Measurements from ENCODE around the gene KRTAP4-3.
"Not testable (repeated sequence)": the region's sequence is repeated elsewhere in the genome, so short reads cannot be mapped to it uniquely, and the experiment has no call there.

Gene KRTAP4-3

DNA sequence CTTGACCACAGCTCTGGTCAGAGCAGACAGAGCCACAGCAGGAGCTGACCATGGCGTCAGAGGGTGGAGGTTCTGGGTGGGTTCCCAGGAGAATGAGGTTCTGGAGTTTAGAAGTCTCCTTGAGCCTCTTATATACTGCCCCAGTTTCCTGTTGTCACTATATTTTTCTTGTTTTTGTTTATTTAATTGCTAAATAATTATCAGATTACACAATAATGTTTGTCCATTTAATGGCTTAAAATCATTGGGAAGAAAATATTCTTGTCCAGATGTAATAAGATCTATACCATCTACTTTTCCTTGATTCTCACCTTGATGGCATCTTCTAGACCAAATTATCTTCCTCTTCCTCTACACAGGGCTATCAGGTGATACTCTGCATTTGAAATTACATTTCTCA lies at the start of gene KRTAP4-3:
KRTAP4-3 (minus strand) TSS at position 101 of the 400 bp plus-strand sequence; CDS start at position 52, 49 bp downstream.
- DNase-seq (ENCODE audit: low spot score): no peak

DNA sequence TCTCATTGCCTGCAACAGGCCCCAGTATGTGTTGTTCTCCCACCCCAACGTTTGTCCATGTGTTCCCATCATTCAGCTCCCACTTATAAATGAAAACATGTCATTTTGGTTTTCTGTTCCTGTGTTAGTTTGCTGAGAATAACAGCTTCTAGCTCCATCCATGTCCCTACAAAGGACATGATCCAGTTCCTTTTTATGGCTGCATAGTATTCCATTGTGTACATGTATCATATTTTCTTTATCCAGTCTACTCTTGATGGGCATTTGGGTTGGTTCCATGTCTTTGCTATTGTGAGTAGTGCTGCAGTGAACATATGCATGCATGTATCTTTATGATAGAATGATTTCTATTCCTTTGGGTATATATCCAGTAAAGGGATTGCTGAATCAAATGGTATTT lies 47.7 kb upstream of the KRTAP4-3 start:
- no peak for DNase-seq (ENCODE audit: low spot score)

DNA sequence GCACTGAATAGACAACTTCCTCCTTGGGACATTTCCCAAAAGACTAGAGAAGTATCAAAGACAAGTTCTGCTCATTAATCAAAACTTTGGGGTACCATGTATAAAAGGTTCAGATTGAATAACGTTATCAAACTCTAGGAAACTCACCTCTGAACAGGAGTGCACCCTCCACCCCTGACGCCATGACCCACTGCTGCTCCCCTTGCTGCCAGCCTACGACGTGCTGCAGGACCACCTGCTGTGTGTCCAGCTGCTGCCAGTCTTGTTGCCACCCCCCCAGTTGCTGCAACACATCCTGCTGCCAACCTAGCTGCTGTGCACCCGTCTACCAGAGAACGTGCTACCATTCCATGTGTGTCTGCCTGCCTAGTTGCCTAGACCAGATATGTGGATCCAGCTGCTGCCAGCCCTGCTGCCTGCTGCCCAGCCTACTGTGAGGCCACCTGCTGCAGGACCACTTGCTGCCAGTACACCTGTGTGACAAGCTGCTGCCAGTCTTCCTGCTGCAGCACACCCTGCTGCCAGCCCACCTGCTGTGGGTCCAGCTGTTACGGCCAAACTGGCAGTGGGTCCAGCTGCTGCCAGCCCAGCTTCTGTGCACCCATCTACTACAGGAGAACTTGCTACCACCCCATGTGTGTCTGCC lies 44.6 kb upstream of the KRTAP4-3 start:
- no peak for DNase-seq (ENCODE audit: low spot score)

DNA sequence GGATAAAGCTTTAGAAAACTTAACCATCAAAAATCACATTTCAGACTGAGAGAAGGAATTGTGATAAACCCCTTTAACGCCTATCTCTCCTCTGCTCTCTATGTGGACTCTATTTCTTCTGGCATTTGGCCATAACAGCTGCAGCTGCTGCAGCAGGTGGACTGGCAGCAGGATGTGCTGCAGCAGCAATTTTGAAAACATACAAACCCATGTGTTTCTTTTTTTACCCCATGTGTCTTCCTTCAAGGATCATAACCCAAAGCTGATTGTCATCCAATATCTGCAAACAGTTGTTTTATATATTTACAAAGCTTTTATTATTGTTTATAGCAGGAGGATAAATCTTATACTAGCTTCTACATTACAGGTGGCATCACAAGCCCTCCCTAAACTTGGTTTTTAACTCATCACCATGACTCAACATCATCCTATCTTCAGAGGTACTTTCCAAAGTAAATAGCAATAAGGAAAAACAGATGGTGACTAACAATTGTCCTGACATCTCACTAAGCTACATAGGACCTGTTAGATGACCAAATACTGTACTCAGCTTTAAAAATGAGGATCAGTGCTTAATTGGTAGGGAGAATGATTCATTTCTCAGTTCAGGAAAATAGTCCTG lies 43.9 kb upstream of the KRTAP4-3 start:
- peak; percentile 29 for DNase-seq (ENCODE audit: low spot score)

DNA sequence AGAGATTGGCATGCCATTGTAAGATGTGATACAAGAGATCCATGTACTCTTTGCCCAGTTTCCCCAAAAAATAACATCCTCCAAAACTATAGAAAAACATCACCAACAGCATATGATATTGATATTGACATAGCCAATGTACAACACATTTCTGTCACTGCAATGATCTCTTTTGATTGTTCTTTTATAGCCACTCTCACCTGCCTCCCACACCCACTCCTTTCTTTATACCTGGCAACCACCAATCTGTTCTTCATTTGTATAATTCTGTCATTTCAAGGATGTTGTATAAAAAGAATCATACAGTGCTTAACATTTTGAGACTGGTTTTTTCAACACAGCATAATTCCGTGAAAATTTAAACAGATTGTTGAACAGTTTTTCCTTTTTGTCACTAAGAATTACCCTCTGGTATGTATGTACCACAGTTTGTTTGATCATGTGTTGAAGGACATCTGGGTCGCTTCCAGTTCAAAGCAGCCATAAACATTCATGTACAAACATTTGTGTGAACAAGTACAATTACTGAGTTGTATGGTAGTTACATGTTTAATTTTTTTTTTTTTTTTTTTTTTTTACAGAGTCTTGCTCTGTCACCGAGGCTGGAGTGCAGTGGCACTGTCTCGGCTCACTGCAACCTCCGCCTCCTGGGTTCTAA lies 31.5 kb upstream of the KRTAP4-3 start:
- DNase-seq (ENCODE audit: low spot score): no peak

DNA sequence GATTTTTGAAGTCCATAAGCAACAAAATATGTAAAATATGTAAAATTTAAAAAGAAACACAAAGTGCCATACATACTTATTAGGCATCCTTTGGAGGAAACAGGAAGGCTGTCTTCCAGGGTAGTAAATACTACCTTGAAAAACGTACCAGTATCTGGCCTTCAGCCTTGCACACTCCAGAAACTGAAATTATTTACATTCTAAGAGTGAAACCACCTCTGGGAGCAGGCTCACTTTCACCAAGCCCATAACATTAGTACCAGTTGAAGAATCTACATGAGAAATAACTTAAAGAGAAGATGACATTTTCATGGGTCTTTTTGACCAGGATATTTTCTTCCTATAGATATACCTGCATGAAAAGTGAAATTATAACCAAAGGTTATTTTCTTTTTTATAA lies 28.0 kb upstream of the KRTAP4-3 start:
- DNase-seq (ENCODE audit: low spot score): no peak

DNA sequence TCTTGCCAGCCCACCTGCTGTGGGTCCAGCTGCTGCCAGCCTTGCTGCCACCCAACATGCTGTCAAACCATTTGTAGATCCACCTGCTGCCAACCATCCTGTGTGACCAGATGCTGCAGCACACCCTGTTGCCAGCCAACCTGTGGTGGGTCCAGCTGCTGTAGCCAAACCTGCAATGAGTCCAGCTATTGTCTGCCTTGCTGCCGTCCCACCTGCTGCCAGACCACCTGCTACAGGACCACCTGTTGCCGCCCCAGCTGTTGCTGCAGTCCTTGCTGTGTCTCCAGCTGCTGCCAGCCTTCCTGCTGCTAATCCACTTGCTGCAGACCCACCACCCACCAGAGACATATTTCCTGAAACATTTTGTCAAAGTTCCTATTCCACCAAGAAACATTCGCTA lies 22.3 kb upstream of the KRTAP4-3 start:
- DNase-seq (ENCODE audit: low spot score): no peak

DNA sequence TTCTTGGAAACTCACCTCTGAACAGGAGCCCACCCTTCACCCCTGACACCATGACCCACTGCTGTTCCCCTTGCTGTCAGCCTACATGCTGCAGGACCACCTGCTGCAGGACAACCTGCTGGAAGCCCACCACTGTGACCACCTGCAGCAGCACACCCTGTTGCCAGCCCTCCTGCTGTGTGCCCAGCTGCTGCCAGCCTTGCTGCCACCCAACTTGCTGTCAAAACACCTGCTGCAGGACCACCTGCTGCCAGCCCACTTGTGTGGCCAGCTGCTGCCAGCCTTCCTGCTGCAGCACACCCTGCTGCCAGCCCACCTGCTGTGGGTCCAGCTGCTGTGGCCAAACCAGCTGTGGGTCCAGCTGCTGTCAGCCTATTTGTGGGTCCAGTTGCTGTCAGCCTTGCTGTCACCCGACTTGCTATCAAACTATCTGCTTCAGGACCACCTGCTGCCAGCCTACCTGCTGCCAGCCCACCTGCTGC lies 21.9 kb upstream of the KRTAP4-3 start, which contains the start of gene KRTAP9-1:
KRTAP9-1 (plus strand) TSS at position 51 of the 482 bp plus-strand sequence; CDS start at position 51, 0 bp downstream.
- not testable (repeated sequence) for DNase-seq (ENCODE audit: low spot score)

DNA sequence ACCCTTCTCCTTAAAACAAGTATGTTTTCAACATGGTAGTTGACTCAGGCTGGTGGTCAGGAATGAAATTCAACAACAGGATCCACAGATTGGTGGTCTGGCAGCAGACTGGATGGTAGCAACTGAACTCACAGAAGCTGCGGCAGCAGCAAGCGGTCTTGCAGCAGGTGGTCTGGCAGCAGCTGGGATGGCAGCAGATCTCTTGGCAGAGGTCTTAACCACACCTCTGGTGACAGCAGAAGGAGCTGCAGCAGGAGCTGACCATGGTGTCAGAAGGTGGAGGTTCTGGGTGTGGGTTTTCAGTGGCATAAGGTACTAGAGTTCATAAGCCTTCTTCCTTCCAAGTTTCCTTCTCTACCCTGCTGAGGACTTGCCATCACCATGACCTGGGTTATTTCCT lies 18.9 kb upstream of the KRTAP4-3 start:
- DNase-seq (ENCODE audit: low spot score): no peak

DNA sequence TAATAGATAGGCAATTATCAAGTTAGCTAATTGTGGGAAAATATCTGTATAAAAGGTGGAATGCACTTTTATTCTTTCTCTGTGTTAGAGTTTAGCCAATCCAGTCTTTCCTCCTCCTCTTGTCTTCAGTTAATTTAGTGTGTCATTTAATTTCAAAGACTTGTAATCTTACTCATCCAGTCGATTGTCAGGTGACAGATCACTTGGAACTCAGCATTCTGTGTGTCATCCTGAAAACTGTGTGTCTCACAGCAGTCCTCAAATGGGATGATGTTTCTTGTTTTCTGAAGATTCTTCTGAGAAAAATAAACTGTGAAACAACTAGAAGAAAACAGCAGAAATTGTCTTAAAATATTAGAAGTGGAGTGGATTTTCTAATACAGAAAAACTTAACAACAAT lies 17.0 kb upstream of the KRTAP4-3 start:
- DNase-seq (ENCODE audit: low spot score): no peak

DNA sequence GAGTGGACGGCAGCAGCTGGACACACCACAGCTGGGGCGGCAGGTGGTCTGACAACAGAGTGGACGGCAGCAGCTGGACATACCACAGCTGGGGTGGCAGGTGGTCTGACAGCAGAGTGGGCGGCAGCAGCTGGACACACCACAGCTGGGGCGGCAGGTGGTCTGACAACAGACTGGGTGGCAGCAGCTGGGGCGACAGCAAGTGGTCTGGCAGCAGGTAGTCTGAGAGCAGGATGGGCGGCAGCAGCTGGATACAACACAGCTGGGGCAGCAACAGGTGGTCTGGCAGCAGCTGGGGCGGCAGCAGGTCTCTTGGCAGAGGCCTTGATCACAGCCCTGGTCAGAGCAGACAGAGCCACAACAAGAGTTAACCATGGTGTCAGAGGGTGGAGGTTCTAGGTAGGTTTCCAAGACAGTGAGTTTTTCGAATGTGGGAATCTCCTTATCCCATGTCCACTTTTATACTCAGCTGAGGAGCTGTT lies 16.5 kb upstream of the KRTAP4-3 start, which contains the start of gene KRTAP4-1:
KRTAP4-1 (minus strand) TSS at position 432 of the 482 bp plus-strand sequence; CDS start at position 375, 57 bp downstream.
- no peak for DNase-seq (ENCODE audit: low spot score)

DNA sequence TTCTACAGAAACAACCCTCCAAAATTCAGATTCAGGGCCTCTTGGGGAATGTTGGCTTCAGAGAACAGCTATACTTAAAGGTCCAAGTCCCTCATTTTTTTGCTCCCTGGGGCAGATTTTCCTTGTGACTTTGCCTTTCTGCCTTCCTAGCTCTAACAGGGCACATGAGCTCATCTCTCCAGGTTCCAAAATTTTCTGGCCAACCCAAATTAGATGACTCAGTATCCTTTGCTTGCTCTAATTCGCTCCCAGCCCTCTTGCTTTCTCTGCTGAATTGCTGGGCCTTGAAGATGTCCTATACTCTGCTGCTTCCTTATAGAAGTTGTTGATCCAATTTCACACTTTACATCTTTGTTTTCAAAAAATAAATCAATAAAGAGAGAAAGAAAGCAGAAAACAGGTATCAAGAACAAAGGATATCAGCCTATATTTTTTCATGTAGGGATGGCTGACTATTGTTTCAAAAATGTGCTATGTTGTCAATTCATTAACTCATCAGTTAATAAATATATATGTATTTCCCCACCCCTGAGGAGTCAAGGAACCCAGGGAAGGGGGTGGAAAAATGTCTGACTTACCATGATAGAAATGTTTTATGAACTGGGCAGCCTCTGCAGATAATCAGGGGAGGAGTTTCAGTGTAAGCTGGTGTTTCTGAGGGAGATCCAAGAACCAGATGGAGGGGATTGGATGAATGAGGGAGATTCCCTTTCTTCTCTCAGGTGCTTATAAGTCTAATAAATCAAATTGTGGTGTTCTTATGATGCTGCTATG lies 11.0 kb upstream of the KRTAP4-3 start:
- peak; percentile 60 for DNase-seq (ENCODE audit: low spot score)

DNA sequence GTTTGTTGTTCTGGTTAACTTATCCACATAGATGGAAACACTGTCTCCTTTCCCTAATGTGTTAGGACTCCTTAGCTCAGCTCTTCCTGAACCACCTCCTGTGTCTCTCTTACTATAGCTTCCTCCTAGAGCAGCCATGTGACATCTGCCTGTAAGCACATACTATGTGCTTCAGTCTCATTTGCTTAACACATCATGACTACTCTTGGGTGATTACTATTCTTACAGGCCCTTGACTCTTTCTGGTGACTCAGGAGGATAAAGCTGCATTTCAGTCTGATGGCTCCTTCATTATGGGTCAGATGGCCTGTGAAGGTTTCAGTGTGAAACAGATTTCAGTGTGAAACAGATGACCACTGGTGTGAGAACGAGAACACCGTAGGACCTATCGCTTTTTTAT lies 10.3 kb upstream of the KRTAP4-3 start:
- DNase-seq (ENCODE audit: low spot score): peak; percentile 46

DNA sequence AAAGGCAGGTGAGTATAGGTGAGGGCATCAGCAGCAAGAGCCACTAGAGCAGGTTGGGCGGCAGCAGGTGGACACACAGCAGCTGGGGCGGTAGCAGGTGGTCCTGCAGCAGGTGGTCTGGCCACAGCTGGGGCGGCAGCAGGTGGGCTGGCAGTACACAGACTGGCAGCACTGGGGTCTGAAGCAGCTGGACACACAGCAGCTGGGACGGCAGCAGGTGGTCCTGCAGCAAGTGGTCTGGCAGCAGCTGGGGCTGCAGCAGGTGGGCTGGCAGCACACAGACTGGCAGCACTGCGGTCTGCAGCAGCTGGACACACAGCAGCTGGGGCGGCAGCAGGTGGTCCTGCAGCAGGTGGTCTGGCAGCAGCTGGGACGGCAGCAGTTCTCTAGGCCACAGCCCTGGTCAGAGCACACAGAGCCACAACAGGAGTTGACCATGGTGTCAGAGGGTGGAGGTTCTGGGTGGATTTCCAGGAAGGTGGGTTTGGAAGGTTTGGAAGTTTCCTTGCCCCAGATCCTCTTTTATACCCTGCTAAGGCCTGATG lies 9.8 kb upstream of the KRTAP4-3 start, which contains the start of gene KRTAP4-2:
KRTAP4-2 (minus strand) TSS at position 495 of the 545 bp plus-strand sequence; CDS start at position 438, 57 bp downstream.
- no peak for DNase-seq (ENCODE audit: low spot score)

DNA sequence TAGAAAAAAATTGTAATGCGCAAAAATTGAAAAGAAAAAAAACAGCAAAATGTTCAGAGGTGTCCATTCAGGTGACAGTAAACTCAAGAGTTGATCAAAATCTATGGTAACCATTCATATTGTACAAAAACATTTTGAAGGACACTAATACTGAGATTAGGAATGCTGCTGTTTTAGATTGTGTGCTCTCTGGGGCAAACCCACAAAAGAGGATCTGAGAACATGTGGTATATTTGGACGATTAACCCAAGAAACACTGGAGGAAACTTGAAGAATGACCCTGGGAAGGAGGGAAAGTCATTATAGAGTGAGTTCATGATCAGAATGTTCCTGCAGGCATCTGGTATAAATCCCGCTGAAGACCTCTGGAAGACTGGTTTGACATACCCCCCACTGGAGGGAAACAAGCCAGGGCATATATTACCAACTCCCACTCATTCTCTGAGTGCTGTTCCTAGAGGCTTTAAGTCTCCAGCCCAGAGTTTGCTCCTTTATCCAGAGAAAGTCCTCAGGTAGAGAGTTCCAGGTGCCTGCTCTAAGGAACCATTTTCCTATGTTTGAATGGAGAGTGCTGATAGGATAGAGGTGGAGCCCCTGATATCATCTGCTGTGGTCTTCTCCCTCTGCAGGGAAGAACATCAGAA lies 8.8 kb upstream of the KRTAP4-3 start:
- no peak for DNase-seq (ENCODE audit: low spot score)

DNA sequence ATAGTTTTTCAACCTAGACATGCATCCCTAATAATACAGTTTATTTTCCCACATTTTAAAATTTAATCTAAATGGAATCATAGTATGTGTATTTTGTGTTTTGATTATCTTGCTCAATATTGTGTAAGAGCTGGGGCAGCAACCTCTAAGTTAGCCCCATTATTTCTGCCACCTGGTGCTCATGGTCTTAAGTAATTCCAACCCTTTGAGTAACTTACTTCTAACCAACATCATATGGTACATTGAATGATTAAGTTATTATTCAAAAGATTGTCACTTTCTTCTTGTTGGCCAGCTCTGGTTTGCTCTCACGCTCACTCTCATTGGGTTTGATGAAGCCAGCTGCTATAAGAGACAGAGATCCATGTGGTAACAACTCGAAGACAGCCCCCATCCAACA lies 3.9 kb upstream of the KRTAP4-3 start:
- DNase-seq (ENCODE audit: low spot score): no peak

DNA sequence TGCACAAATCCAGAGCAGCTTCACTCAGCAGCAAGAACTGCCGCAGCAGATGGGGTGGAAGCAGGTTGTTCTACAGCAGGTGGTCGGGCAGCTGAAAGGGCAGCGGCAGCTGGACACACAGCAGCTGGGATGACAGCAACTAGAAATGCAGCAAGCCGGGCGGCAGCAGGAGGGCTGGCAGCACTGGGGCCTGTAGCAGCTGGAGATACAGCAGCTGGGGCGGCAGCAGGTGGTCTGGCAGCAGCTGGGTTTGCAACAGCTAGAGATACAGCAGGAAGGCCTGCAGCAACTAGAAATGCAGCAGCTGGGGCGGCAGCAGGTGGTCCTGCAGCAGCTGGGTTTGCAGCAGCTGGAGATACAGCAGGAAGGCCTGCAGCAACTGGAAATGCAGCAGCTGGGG lies 460 bp downstream of the KRTAP4-3 start:
- no peak for DNase-seq (ENCODE audit: low spot score)

DNA sequence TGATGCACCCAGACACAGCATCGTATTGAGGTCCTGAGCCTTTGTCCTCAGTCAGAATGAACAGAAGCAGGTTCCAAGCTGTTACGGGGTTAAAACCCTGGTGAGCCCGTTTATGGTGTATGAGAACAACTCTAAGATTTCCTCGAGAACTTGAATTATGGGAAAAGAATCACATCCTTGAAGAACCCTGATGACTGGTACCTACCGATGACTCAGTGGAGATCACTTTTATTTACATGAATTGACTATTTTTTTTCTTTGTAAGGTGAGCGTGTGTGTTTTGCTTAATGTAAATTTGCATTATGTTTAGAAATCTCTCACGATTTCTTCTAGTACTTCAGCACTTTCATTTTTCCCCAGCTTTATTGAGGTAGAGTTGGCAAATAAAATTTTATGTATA lies 4.2 kb downstream of the KRTAP4-3 start:
- no peak for DNase-seq (ENCODE audit: low spot score)

DNA sequence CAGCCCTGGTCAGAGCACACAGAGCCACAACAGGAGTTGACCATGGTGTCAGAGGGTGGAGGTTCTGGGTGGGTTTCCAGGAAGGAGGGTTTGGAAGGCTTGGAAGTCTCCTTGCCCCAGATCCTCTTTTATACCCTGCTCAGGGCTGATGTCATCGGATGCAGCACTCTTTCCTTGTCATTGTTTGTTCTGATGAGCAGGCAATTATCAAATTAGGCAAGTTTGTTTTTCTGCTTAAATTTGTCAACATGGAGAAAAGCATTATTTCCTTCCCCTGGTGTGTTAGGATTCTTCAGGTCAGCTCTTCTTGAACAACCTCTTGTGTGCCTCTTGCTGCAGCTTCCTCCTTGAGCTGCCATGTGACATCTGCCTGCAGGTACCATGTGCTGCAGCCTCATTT lies 7.4 kb downstream of the KRTAP4-3 start, which contains the start of gene KRTAP4-4:
KRTAP4-4 (minus strand) TSS at position 101 of the 400 bp plus-strand sequence; CDS start at position 44, 57 bp downstream.
- no peak for DNase-seq (ENCODE audit: low spot score)

DNA sequence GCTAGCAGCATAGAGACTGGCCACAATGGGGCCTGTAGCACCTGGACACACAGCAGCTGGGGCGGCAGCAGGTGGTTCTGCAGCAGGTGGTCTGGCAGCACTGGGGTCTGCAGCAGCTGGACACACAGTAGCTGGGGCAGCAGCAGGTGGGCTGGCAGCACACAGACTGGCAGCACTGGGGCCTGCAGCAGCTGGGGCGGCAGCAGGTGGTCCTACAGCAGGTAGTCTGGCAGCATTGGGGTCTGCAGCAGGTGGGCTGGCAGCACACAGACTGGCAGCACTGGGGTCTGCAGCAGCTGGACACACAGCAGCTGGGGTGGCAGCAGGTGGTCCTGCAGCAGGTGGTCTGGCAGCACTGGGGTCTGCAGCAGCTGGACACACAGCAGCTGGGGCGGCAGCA lies 7.8 kb downstream of the KRTAP4-3 start:
- not testable (repeated sequence) for DNase-seq (ENCODE audit: low spot score)

DNA sequence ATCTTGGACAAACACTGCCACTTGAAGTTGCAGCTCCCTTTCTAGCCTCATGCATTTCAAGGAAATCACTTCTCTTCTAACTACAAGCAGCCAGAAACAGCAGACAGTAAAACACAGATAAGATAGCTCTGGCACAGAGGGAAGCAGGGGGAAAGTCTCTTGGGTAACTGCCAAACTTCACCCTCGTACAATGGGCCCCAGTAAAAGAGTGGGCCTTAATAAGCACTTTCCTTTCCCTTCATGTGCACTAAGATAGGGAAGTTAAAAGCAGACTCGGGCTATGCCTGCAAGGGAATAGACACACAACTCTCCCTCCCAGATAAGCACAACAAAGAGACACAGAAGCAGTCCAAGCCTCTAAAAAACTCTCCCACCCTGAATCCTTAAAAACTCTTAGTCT lies 14.2 kb downstream of the KRTAP4-3 start:
- no peak for DNase-seq (ENCODE audit: low spot score)
